UCSD-AML1 (cell line): ENCODE measurements around the gene NSG1.

Experiments
- DNase-seq: peaks from one replicate; lab custom pipeline; 2025; ENCODE audit not compliant: unreplicated experiment; lab: John Stamatoyannopoulos, UW

NSG1 gene

DNA sequence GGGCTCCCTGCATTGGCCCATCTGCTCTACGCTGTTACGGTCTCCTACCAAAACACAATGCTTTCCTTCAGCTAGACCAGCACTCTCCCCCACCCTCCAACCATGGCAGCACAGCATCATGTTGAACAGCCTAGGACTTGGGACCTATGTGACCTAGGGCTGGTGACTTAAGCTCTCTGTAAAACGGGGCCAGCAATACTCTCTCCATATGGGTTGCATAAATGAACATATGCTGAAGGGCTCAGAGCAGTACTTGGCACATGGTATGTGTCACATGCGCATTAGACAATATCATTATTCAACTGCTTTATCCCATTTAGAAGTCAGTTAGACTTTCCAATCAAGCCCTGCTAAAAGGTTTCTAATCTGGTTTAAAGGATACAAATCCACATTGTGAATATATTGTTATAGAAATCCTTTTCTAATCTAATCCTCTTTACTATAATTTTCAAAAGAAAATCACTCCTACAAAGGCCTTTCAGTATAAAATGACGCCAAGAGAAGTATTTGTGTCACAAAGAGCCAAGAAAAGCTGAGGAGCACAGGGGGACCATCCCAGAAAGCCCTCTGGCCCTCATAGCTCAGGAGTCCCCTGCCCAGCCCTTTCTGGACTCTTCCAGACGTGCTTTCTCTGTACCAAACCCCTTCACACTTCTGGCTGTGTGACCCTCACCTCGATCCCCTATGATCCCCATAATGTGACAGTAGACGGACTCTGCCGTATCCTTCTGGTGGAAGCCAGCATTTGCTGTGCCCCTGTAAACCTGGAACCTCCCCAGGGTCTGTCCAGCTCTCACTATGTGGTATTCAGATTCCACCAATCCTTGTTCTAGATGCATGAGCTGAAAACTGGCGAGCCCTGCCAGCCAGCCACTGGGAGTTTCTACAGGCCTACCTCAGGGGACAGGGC, 42.3 kb downstream of the NSG1 start:
- DNase-seq = no peak

DNA sequence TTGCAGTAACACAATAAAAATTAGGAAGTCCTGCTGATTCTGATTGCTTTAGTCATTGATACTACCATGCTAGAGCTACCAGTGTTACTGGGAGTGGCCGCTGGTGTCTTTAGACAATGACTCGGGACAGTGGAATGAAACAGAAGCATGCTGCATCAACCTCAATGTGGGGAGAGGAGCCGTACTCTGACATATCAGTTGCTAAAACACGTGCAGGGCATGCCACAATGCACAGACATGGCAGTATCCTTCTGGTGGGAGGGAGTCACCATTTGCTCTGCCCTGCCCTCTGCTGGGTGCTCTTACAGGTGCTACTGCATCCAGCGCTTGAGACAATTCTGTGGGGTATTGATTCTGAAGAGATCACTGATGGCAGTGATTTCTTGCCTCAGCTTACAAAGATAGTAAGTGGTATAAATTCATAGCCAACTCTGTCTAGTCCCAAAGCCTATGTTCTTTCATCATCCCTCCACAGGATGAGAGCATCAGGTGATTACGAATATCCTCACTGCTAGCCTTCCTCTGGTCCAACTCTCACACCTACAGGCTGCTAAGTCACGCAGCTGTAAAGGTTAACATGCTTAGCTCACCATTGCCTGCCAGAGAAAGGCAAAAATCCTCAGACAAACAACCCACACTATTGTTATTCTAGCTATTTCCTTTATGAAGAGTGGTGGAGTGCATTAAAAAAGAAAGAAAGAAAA, 43.7 kb downstream of the NSG1 start:
- DNase-seq = peak; percentile 40

DNA sequence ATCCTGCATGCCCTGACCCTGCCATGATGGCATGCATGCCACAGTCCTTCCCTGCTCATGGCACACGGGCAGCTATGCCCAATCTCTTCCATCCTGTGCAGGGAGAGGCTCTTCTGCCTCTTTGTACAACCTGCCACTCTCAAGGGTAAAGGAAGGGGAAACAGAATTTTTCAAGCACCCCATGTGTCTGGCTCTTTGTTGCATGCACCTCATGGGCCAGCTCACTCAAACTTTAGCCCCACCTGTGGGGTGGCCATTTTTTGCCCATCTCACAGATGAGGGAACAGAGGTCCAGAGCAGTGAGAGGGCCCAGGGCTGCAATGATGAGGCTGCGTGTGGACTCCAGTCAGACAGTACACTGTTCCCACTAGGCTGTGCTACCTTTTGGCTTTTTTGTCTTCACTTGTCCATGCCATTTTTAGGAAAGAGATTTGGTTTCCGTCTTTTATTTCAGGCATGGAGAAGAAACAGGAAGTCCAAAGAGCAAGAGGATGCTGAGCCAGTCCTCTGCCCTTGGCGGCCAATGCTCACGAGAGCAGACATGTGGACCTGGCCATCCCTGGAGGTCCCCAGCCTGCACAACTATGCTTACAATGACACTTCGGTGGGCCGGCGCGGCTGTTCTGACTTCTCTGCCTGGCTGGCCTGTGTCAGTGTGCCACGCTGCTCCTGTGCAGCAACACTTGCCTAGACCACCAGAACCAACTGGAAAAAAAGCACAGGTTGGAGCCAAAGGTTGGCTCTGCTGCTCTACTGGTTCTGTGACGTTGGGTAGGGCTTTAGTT, 45.6 kb downstream of the NSG1 start:
- no peak for DNase-seq

DNA sequence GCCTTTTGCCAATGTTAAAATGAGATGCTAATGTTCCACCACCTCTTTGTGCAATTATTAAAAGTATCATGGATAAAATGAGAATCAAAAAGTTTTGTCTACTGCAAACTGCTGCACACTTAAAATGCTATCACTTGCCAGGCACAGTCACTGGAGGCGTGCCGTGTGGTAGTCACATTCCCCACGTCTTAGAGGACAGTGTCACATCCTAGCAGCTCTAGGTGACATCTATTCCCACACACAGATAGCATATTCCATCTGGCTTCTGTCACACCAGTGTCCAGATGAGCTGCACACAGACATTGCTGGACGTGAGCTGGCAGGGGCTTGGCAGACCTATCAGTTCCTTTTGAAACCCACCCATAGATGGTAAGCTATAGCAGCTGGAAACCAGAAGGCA, 47.0 kb downstream of the NSG1 start:
- DNase-seq = no peak

DNA sequence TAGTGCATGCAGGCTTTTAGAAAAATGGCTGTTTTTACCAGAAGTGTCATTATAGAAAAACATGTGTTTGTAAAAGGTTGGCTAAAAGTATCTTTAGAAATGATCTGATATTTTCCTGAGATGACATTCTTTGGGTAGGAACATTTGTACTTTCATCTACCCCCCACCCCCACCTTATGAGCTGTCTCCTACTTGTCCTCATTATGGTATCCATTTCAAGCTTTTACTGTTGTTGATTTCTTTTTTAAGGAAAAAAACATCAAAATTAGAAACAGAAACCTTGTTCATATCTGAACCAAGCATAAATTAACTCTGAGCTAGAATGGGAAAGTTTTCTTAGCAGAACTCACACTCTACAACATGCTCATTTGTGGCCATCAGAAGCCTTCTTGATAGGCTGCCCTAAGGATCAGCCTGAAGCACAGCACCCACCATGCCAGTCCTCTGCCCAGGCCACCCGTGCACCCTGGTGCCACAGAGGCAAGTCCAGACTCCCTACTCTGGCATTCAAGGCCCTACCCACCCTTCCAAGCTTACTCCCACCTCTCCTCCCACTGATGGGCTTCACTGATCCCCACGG, 49.4 kb downstream of the NSG1 start:
- DNase-seq = no peak

DNA sequence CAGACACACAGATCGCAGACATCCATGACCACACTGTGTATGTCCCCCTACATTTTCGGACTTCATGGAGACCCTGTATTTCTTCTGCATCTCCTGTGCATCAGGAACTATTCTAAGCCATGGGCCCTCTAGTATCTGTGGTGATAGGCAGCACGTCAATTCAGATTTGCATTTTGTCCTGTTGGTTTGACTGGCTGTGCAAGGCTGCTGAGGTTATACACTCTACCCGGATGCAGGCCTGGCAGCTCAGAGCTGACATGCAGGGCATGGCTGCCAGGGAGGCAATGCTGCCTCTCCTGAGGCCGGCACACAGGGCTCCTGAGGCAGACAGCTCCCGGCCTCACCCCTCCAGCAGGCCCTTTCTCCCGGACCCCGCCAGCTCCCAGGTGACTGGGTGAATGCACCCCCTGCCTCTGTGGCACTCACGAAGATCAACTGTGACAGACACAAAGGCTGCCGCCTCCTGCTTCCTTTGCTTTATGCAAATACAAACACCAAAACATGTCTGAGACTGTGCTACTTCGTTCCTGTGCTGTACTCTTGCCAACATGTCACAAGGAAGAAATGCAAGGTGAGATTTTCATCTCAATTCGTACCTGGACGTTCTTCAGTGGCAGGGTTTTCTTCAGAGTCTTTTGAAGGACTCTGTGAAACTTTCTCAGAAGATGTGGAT, 51.0 kb downstream of the NSG1 start:
- DNase-seq = no peak

DNA sequence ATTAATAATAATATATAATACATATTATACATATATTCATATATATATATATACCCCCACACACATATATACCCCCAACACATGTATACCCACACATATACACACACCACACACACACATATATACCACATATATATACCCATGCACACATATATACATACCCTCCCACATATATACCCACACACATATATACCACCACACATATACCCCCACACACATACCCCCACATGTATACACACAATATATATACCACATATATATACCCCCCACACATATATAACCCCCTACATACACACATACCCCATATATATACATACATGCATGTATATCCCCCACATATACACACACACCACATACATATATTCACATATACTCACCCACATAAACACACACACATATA, 52.0 kb downstream of the NSG1 start:
- no peak for DNase-seq

DNA sequence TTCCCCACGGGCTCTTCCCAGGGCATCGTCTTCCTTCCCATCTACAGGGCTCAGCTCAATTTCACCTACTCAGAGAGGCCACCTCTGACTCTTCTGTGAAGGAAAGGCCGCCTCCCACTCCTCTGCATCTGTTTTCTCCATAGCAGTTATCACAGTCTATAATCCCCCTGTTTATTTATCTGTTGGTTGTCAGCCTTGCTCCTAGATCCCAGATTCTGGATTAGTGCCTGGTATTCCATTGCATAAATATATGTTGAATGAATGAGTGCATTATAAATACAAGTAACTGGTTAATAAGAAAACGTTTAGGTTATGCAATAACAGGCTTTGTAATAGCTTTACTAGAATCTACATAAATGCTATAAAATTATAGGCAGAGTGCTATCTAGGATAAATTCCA, 52.9 kb downstream of the NSG1 start:
- no peak for DNase-seq

DNA sequence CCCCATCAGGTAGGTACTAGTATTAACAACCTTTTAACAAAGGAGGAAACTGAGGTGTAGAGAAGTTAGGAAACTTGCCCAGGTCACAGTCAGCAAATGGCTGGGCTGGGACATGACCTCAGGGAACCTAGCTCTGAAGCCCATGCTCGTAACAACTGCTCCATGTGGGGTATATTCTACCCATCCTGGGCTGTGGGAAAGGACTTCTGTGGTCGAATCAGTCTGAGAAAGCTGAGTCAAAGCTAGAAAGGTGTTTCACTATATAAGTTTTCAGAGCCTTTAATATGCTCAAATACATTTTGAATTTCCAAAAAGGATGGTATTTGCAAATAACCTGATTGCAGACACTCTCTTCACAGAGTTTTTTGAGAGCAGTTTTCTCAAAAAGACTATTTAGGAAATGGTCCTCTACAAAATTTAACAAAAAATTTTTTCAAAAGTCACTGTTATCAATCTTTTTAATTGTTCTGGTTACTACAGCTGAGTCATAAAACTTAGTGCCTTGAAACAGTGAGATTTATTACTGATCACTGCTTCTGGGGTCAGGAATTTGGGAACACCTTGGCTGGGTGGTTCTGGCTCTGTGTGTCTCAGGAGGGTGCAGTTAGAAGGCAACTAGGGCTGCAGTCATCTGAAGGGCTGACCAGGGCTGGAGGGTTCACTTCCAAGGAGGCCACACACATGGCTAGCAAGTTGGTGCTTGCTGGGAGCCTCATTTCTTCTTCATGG, 53.6 kb downstream of the NSG1 start:
- DNase-seq = no peak

DNA sequence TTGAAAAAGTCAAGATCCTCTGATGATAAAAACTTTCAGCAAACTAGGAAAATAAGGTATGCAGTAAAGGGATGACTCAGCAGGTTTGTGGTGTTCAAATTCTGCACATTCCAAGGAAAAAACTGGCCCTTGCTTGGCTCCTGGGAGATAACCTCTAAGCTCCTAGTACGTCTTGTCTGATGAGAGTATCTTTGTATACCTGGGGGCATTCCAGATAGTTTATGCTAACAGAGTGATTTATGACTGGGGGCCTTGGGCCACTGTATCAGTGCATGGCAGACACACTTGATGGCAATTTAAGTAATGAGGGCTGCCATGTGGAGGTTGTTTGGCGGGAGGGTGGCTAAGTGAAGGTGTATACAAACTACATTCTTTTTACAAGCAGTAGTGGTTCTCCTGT, 56.9 kb downstream of the NSG1 start:
- no peak for DNase-seq

DNA sequence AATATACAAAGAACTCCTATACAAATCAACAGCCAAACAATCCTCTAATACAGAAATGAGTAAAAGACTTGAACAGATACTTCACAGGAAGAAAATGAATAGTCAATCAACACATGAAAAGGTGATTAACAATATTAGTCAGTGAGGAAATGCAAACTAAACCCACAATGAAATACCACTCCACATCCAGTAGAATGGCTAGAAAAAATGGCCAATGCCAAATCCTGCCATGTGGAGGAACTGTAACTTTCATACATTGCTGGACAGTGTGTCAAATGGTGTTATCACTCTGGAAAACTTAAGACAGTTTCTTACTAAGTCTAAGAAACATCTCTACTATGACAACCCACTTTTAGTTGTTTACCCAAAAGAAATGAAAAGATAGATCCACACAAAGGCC, 59.5 kb downstream of the NSG1 start:
- DNase-seq = no peak

DNA sequence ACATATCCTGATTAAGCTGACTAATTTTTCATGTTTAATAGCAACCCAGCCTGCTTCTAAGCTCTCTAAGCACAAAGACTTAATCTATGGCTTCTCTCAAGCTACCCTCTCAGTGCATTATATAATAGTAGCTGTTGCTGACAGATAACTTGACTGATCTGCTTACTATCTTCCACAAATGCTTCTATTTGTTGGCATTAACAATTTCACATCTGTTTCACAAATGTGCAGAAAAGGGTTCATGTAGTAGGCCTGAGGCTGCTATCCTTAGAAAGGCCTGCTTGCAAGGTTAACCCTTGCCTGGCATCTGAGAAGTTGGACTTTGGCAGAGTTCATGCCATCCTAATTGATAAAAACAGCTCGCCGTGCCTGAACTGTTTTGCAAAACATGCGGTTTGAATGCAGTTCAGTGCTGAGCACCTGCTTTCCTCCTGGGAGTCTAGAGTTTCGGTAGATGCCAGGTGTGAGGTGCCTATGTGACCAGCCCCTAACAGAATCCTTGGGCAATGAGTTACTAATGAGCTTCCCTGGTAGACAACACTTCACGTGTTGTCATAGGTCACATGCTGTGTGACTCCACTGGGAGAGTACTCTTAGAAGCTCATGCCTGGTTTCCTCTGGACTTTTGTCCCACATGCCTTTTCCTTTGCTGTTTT, 68.4 kb downstream of the NSG1 start:
- DNase-seq = no peak

DNA sequence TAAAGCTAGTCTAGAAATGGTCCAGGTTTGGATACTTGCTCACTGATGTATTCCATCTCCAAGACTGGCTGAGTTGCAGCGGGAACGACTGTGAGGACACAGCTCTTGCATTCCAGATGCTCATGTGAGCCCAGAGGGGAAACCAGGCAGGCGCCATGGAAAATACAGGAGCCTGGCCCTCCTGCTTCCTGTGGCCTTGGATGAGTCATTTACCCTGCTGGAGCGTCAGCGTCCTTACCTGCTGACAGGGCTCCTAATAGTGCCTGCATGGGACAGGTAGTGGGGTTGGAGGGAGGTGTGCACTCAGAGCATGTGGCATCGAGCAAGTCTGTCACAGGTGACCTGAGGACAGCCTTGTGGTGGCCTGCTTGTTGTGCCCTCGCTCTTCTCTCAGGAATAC, 69.4 kb downstream of the NSG1 start:
- DNase-seq = no peak

DNA sequence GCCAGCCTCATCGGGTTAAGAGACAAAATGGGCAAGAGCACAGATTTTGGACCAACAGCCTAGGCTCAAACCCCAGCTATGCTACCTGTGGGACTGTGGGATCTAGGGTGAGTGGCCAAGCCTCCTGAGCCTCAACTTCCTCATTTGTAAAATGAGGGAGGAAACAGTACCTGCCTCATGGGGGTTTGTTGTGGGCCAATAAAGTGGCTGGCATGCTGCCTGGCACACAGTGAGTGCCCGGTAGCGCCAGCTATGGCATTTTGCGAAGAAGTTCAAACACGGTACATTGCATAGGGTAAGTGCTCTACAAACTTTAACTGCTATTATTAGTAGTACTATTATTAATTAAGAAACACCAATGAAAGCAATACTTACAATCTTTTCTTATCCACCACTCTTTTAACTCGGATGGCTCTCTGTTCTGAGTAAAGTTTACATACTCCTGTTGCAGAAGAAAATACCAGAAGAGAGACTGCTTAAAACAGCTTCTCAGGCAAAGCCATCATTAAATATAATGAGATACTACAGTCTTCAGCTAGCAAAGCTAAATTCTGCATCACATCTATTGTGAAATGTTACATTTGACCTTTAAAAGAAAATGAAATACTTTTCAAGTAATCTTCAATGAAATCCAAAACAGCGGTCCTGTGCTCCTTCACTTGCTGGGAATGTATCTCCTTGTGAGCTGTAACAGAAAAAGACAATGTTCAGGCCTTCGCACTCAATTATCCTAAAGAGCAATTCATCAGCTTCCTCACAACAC, 70.1 kb downstream of the NSG1 start:
- DNase-seq = no peak

DNA sequence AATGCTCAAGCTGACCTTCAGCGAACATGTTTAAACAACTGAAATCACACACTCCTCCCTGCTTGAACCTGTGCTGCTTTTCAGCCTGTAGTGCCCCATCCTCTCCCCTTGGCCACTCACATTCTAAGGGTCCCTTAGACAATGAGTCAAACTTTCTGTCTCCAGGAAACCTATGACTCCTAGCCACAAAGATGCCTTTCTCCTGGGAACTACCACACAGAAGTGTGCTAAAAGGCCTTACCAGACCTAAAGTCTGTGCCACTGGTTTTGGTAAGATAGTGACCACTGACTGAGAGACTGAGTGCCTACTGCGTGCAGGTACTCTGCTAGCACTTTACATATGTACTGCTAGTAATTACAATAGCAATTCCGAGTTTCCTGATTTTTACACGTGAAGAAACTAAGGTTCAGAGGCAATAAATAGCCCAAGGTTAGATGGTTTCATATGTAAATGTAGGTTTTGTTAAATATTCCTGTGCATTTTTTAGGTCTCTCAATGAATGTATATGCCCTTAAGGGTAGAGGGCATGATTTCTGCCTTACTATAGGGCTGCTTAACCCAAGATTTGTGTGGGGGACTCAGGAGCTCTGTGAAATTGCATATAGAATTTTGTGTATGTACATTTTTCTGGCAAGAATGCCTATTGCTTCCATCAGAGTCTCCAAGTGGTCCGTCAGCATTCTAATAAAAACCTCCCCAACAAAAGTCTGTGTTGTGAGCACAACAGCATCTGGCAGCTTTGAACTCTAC, 71.1 kb downstream of the NSG1 start:
- no peak for DNase-seq

DNA sequence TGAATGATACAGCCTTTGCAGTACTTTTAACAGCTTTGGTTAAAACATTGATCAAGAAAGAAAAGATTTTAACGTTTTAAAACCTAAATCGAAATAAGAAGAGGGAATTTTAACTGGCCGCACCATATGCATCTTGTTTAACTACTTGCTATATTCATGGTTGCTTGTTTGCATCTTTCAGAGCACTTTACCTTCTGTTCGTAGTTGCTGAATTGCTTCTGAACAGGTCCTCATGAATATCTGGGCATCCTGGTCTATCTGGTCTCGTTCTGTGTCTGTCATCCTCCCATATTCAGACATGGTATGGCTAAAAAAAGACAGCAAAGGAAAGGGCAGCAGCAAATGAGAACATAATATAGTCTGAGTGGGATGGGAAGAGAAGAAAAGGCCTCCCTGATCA, 72.3 kb downstream of the NSG1 start:
- DNase-seq = no peak

DNA sequence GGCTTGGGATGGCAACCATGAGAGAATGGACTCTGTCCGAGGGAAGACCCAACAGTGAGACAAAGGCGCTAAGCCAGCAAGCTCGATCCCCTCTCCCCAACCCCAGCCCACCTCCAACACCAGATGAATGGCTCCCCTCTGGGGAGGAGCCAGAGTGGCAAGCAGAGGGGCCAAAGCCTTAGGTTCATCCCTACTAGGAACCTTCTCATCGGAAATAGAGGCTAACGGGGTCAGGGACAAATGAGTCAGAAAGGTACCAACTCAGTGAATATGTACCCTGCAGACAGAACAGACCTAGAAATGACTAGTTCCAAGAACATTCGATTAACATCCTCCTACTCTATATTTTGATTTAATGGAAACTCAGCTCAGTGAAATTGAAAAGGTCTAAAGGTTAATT, 73.9 kb downstream of the NSG1 start:
- no peak for DNase-seq

DNA sequence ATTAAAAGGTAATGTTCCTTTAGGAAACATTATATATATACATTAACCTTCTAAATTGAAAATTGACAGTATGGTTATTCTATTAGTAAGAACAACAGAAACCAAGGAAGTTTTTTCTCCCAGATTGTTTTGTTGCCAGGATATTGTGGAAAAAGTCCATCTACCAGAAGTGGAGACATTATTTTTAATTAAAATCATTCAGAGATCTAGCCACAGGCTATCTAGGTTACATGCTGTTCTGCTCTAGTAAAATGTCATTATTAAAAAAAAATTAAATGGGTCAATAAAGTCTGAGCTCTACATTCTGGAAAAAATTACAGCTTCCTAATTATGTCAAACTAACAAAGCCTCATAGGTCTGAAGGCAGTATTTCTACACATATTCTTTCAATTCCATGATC, 74.3 kb downstream of the NSG1 start:
- DNase-seq = no peak
